HG02798 (cell line): ENCODE results near the gene ELL2.
"Not testable (repeated sequence)": the region's sequence is repeated elsewhere in the genome, so short reads cannot be mapped to it uniquely, and the experiment has no call there.

Experiments
- ATAC-seq: cut with Tn5 transposase; IDR thresholded peaks from one replicate; pipeline ENCODE4 v1.9.1; 2021; ENCODE audit warnings: mild to moderate bottlenecking; ENCODE audit not compliant: unreplicated experiment, poor library complexity

ELL2 gene

DNA sequence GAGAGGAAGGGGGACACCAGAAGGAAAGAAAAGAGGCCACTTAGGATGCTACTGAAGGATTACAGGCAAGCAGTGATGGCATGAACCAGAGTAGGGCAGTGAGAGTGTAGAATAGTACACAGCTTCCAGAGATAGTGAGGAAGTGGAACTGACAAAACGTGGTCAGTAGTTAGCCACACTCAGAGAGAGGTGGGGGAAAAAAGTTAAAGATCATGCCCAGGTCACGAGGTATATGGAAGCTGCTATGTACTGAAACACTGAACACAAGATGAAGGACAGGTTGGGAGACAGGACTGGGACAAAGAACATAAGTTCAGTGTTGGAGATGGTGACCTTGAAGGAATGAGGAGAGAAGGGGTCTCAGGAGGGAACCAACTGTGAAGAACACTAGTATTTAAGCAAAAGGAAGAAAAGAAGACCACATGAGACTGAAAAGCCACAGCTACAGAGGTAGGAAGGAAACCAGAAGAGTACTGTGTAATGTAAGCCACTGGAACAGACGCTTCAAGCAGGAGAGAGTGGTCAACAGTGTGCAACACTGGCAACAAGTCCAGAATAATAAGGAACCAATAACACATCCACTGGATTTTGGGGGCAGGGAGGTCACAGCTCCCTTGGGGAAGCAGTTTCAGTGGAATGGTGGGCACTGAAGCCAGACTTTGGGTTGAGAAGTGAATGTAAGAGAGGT is 45.5 kb downstream of the ELL2 start:
- ATAC-seq: peak; percentile 74

DNA sequence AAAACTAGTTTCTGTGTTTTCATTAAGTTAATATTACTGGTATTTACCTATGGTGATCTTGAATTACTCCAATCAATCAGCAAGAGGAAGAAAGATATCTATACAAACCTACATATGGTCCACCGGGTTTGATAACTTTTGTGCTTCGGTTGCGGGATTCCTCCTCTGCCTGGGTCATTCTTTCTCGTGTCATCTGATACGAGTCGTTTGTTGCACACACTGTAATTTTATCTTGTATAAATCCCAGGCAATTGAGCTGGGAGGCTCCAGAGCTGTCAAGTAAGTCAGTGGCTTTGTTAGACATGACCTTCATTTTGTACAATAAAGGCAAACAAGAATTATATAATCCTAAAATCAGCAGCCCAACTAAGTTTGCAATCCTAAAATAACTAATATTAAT is 48.0 kb downstream of the ELL2 start:
- ATAC-seq: no peak

DNA sequence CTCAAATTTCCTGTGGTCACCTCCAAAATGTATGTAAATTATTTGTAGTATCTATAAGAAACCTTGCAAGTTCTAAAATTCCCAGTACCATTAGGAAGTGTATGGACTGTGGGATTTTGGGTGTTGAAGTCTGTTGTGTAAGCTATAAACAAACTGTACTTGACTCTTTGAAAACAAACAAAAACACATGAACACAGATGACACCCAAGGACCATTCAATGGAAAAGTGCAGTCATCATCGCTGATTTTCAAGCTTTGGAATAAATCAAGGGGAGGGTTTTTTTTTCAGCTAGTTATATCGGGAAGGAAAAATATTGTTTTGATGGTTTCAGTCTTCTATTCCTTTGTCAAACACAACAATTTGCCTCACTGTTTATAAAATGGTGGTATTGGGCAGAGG is 49.6 kb downstream of the ELL2 start:
- no peak for ATAC-seq

DNA sequence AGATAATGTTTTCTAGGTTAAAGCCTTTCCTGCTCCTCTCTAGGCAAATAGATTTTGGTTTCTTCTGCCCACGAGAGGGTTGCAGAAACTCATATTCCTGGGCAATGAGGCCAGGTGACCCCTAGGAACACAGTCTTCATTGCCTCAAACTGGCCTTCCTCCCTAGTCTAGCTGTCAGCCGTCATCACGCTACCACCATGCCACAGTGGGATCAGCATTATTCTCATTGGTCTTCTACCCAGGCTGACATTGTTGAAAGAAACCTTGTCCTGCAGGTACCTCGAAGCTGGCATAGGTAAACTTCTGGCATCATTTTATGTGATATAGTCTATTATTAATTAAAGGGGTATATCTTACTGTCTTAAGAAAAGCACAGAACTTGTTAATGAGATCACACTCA is 51.1 kb downstream of the ELL2 start:
- no peak for ATAC-seq

DNA sequence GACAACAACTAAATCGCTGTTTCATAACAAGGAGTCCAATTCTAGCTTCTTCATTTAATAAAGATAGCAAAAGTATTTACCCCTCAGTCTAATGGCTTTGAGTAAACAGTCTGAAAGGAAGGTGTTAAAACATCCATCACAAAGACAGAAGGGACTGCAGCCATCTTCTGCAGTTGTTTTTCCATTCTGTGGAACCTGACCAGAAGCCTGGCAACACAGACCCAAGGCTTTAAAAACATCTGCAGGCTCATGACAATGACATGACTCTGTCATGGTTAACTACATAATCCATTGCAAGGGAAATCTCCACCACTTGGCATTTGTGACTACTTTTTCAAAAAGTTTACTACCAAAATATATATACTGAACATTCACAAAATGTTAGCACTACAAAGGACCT is 51.9 kb downstream of the ELL2 start:
- no peak for ATAC-seq

DNA sequence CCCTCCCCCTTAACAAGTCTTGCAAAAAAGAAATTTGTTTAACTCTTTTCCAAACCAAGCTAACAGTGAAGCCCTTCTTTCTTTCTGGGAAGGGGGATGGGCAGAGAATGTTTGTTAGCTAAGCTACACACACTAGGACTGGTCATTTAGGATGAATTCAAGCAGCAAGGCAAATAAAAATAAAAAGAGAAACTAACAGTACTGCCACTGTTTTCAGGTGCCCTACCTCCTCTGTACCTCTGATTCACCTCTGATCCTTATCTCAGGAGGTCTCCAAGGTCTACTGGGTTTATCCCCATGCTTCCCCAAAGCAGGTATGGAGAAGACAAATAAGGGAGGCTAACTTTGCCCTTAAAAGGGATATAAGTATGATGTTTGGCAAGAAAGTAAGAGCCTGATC is 52.9 kb downstream of the ELL2 start:
- ATAC-seq: no peak

DNA sequence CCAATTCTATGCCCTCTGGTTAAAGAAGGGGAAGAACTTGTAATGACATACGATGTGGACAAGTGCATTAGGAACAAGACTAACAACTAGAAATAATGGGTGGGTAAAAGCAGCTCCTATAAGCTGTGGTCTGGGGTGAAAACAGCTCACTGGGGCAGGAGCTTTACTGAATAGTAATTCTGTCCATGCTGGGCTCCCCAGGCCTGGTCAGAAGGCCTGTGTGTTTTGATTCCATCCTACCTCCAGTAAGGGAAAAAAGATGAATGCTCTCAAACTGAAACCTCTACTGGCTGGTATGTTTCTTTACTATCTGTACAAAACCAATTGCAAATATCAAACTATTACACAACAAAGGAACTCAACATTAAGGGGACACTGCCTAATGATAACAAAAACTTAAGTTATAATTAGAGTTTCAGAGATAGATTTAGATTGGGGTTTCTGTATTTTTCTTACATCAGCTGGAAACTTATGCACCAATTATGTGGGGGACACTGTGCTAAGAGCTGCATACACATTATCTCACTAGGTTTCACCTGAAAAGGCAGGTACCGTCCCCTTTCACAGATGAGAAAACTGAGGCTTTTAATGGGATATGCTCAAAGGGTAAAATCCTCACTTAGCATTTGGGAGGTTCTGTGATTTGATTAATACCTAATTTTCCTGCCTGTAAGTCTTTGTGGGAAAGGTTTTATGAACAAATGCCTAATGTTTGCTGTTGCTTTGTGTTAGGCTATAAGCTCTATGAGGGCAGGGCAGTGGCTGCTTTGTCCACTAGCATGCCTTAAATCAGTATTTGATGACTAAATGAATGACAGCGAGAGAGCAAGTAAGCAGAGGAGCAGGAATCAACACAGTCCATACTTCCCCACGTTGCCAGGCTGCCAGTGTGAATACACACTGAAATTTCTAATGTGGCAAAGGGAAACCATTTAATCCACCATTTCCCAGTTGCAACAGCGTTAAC is 53.6 kb downstream of the ELL2 start:
- peak; percentile 36 for ATAC-seq

DNA sequence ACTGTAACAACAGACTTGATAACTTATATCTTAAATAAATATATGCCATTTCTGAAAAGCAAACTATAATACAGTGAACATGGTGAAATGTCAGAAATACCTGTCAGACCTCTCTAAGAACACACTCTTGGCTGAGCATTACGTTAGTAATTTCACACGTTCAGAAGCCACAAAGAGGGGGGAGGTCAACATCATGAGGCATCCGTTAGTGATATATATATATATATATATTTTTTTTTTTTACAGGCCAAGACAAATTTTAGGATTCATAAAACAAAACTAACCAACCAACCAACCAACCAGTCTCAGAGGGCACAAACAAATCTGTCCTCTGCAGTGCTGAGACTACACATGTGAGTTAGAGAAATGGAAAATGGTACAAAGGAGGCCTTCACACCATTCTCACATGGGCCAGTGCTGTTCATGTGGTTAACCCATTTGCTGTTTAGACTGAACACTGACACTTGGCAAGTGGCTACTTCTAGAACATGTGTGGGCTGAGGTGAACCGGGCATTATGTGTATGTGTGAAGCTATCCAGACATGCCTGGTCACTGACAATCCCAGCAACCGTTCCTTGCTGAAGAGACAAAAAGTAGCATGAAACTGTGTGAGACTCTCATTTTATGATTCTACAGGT is 54.5 kb downstream of the ELL2 start:
- ATAC-seq: peak; percentile 43

DNA sequence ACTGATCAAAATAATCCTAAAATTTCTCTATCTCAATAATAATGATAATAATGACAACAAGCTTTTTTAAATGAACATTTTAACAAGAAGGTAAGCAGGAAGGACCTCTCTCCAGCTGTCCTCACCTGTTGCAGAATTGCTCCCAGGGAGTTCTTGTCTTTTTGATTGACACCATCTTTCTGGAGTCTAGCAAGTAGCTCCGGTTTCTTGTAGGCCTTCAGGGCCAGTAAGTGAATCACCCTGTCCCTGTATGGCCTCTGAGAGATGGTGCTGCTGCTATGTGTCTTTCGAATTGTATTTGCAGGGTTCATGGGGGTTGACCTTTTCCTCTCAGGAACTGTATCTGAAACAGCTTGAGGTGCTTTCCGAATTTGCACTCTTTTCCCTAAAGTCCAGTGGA is 55.3 kb downstream of the ELL2 start:
- not testable (repeated sequence) for ATAC-seq

DNA sequence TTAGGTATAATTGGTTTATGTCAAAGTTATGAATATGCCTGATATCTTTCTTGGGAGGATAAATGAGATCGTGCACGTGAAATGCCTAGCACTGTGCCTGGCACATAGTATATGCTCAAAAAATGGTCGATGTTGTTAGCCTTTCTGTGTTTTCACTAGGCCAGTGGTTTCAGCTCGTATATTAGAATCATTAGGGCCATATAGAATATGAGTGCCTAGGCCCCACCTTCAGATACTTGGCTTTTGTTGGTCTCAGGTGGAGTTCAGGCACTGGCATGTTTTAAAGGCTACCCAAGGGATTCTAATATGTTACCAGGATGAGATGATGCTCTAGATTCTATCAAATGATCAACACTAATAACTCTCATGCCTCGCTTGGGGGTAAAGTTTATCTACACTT is 56.8 kb downstream of the ELL2 start:
- no peak for ATAC-seq

DNA sequence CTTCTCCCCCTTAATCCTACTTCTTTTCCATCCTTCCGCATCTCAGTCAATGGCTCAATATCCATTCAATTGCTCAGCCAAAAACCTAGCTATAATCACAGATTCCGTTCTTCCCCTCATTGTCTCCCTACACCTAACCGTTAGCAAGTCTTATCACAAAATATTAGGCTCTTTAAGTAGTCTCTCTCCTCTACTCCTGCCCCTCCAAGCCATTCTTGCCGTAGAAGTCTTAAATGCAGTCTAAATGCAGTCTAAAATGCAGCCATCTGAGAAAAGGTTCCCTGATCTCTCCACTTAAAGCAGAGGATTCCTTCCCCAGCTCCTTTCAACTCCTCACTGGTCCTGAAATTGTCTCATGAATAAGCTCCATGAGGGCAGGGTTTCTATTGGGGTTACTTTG is 57.8 kb downstream of the ELL2 start:
- no peak for ATAC-seq

DNA sequence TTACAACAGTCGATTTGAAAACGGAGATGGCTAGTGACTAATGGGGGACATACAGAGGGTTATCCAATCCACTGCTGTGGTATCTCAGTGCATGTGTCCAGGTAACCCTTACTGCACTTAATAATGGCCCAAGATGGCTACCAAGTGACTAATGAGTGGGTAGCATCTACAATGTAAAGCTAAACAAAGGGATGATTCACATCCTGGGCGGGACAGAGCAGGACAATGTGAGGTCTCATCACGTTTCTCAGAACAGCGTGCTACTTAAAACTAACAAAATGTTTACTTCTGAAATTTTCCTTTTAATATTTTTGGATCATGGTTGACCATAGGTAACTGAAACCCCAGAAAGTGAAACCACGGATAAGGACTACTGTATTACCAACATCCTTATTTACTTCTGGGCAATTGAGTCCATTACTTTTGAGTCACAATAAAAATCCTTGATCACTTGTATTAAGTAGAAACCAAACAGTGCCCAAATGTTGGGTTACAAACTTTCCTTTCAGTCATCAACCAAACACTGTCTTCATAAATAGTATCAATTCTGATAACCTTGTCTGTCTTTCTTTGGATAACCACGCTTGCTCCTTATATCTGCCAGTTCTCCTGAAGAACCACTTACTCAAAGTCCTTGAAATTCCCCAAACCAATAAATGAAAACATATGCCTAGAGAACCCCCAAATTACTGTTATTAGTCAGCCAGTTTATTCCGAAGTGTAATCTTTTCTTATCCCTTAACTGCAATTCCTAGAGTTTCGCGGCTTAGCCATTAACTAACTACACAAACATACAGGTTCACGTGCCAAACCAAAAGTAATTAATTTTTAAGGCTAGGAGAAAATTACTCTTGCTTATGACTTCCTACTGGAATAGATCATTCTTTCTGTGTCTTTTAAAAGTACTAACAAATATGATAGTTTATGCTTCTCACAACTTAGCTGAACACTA is 59.7 kb downstream of the ELL2 start:
- no peak for ATAC-seq

DNA sequence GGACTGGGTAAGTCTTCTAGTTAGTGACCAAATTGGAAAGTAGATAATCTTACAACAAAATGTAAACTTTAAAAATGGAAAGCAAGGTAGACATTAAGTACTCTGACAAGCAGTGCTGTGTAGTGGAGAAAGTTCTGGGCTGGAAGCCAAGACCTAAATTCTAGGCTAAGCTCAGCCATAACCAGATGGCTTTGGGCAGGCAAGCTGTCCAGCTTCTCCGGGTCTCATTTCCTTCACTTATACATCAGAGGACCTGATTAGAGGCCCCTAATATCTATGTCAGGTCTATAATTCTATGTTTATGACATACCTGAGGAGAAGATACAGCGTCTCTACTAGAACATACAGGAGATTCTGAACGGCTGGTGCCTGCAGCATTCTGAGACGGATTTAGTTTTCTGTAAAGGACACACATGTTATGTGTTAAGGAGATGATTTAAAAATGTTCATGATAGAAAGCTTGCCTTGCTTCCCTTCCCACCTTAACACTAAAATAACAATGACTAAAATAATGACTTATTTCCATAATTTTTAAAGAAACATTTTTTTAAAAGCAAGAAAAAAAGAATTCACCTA is 61.2 kb downstream of the ELL2 start:
- no peak for ATAC-seq

DNA sequence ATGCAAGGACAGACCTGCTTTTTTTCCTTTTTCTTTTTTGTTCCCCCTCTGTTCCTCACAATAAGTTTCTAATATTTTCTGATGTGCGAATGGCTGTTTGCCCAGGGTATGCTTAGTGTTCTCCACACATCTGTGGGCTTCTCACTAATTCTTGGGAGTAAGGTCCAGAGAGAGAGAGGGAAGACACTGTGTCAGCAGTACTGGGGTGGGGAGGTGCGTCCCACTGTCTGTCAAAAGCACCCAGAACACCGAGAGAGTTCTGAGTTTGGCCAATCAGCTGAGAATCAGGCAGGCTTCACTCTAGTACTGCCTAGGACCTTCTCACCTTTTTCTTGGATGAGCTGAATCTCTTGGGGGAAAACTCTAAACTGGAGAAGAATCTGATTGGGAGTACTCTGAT is 61.8 kb downstream of the ELL2 start:
- ATAC-seq: no peak

DNA sequence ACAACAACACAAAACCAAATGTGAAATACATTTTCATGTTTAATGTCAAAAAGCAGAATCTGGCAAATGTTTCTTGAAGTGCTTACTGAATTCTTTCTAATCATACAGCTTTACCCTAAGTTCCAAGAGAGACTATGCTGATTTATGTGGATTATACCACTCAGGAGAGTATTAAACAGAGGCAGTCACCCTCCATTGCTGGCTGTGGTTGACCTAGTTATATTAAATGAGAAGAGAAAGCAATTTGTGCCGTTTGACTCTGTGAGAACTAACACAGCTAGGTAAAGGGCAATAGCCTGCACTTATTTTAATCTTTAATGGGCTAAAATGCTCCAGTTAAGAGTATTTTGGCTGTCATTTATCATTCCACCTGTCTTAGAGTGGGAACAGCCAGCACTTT is 62.6 kb downstream of the ELL2 start:
- ATAC-seq: no peak

DNA sequence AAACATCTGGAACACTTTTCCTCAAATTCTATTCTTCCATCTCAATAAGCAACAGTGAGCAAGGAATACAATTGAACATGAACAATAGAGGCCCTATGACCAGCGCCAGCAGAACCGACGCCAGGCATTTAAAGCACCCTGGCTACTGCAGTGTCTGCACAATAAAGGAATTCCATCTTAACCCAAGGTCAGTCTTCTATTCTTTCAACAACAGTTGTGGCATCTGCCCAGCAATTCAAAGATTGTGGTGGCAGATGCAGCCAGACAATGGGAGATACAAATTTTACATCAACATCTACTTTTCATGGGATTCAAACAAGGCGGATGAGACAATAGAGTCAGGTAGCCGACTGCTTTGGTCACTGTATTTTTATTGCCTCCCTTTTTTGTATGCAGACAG is 65.9 kb downstream of the ELL2 start:
- no peak for ATAC-seq

DNA sequence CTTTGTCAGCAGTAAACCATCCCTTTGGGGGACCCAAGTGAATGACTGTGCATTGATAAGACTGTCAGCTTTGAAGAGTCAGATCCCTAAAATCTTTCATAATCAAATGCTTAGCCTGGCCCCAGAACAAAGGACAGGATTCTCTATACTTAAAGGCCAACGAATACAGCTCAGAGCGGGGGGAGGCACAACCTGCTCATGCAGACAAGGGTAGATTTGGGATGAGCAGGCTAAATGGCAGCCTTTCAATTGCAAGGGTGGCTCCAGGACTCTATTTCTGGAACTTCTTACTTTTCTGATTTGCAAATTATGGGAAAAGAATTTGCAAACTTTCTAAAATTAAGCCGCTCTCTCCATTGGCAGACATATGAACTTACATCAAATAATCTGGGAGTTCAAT is 66.4 kb downstream of the ELL2 start:
- no peak for ATAC-seq

DNA sequence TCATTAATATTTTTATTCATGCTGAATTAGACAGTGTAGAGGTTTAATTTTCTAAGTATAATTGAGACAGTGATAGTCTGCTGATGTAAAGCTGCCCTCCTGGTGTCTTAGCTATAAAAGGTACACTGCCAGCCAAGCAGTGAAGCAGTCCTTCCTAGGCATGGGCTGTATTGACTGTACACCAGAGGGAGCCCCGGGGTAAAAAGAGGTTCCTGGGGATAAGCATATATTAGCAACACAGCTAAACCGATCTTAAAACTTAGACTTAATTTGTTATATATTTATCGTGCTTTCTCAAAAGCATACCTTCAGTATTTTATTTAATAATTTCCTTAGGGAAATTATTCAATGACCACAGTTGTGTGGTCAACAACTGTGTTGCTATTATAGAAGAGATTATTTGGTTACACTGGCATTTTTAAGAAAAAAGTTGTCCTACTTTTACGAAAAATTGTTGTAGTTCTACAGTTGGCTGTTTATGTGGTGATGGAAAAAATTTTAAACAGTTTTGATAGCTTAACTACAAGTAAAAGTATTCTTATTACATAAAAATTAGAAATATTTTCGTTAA is 68.8 kb downstream of the ELL2 start:
- peak; percentile 49 for ATAC-seq

DNA sequence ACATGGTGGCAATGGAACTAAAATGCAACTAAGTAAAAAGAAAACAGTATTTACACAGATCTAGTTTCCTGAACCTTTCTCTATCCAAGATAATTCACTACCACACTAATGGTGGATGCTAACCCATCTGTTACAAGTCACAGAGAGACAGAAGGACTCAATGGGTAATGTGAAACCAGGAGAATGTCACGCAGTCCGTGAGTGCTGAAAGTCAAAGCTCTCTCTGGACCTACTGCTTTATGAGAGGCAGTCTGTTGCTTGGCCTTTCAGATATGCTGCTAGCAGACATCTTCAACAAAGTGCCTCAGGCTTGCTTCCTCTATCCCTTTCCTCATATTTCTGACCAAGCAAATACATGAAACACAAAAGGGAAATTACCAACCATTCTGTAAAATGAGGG is 70.2 kb downstream of the ELL2 start:
- ATAC-seq: no peak
